Astrocyte of the spinal cord (primary cell): Measurements from ENCODE around the gene ROR1.

Source experiments
- DNase-seq: peaks from one replicate; pipeline ENCODE4 v3.0.0; 2011; ENCODE audit warnings: low read depth, low spot score
- H3K4me3 ChIP-seq: 2 replicates; pipeline ENCODE4 v1.5.1; 2011; ENCODE audit warnings: low read depth, mild to moderate bottlenecking, low read length, moderate library complexity
- in situ Hi-C: cut with HindIII; loops from 2 replicates; pipeline ENCODE4 v1.10.0; 2017; ENCODE audit warnings: low sequenced_read_pairs
- TF ChIP-seq, protein P1 (sequence below): IDR thresholded peaks from 2 replicates; pipeline ENCODE4 v1.5.1; 2012; ENCODE audit warnings: low read depth, mild to moderate bottlenecking, low read length, inconsistent platforms

The ROR1 gene

GRCh38 chr1:63875636-63876035 is 101.8 kb downstream of the ROR1 start:
- no peak overlapping the region for H3K4me3 ChIP-seq
- no peak for DNase-seq
- in situ Hi-C loops, result no loop called here
- TF ChIP-seq, protein P1, sequence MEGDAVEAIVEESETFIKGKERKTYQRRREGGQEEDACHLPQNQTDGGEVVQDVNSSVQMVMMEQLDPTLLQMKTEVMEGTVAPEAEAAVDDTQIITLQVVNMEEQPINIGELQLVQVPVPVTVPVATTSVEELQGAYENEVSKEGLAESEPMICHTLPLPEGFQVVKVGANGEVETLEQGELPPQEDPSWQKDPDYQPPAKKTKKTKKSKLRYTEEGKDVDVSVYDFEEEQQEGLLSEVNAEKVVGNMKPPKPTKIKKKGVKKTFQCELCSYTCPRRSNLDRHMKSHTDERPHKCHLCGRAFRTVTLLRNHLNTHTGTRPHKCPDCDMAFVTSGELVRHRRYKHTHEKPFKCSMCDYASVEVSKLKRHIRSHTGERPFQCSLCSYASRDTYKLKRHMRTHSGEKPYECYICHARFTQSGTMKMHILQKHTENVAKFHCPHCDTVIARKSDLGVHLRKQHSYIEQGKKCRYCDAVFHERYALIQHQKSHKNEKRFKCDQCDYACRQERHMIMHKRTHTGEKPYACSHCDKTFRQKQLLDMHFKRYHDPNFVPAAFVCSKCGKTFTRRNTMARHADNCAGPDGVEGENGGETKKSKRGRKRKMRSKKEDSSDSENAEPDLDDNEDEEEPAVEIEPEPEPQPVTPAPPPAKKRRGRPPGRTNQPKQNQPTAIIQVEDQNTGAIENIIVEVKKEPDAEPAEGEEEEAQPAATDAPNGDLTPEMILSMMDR, result no peak

DNA sequence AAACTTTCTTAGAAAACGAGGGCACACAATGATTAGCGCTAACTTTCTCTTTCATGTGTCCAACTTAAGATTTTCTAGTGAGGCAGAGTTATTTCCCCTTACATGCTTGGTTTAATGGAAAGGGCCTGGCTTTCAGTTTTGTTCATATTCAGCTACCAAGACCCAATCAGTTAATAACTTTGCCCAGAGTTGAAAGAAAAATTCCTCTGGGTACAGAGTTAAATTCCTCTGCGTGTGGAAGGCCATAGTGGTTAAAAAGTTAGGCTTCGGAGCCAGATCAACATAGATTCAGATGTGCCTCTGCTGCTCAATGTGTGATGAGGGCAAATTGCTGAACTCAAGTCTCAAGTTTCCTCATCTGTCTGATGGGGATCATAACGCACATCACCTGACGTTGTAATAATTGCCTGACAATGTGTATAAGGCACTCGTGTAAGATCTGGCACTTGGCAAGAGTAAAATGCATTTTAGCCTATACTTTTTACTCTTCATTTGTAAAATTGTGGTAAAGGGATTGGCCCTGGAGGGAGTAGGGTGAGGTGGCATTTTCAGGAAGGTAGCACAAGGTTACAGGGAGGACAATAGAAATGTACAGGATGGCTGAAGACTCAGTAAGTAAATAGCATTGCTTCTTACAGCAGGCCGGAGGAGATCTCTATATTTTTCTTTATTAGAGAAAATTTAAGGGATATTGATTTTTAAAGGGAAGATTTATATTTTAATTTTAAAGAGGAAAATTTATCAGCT is 103.4 kb downstream of the ROR1 start:
- DNase-seq, result peak; percentile 23
- no peak overlapping the region for H3K4me3 ChIP-seq
- TF ChIP-seq, protein P1, result no peak
- in situ Hi-C loops, result no loop called here

GRCh38 chr1:63877816-63878215 is 104.0 kb downstream of the ROR1 start:
- in situ Hi-C loops, result no loop called here
- TF ChIP-seq, protein P1, result no peak
- no peak overlapping the region for H3K4me3 ChIP-seq
- peak; percentile 82 for DNase-seq

- in situ Hi-C loops, result no loop called here
- H3K4me3 ChIP-seq, result no peak overlapping the region
- TF ChIP-seq, protein P1, result no peak
- DNase-seq, result peak; percentile 69
These were observed 105.1 kb downstream of the ROR1 start for GRCh38 chr1:63878932-63879331.

- in situ Hi-C loops, result no loop called here
- no peak overlapping the region for H3K4me3 ChIP-seq
- TF ChIP-seq, protein P1, result no peak
These were observed 107.2 kb downstream of the ROR1 start for GRCh38 chr1:63880958-63881576.

GRCh38 chr1:63882048-63882704 is 108.4 kb downstream of the ROR1 start:
- no peak for DNase-seq
- no peak overlapping the region for H3K4me3 ChIP-seq
- TF ChIP-seq, protein P1, result no peak
- in situ Hi-C loops, result no loop called here

More at GRCh38 chr1:63880958-63881576, 107.2 kb downstream of the ROR1 start:
- no peak for DNase-seq
